ENCODE measurements around the gene TTN.

GRCh38 chr2:178804791-178805190, 2.4 kb downstream of the TTN start:
- no peak for TF ChIP-seq JUNB (IDR thresholded peaks at IDR 0.05; ENCODE audit: unreplicated experiment)
- peak; percentile 57 to 80 for TF ChIP-seq CTCF (conservative IDR thresholded peaks at IDR 0.05; ENCODE audit: low read depth in 2 of 2)
- TF ChIP-seq POLR2AphosphoS5 (IDR thresholded peaks at IDR 0.05; ENCODE audit: low read depth) = no peak
- no peak for TF ChIP-seq EZH2 (IDR thresholded peaks at IDR 0.05; ENCODE audit: low read depth, unreplicated experiment)
- no peak for TF ChIP-seq REST (IDR thresholded peaks at IDR 0.05; ENCODE audit: unreplicated experiment)
- TF ChIP-seq EZH2phosphoT487 (IDR thresholded peaks at IDR 0.05; ENCODE audit: unreplicated experiment) = no peak
- TF ChIP-seq, protein P1, sequence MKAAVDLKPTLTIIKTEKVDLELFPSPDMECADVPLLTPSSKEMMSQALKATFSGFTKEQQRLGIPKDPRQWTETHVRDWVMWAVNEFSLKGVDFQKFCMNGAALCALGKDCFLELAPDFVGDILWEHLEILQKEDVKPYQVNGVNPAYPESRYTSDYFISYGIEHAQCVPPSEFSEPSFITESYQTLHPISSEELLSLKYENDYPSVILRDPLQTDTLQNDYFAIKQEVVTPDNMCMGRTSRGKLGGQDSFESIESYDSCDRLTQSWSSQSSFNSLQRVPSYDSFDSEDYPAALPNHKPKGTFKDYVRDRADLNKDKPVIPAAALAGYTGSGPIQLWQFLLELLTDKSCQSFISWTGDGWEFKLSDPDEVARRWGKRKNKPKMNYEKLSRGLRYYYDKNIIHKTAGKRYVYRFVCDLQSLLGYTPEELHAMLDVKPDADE (IDR thresholded peaks at IDR 0.05) = no peak
- no peak for TF ChIP-seq ZNF114 (CRISPR knock-in tag; IDR thresholded peaks at IDR 0.05)
